Colonic mucosa (tissue), 4 donors: ENCODE measurements around the gene ITPR2. TPM values are rescaled to one million over a fixed set of nuclear protein-coding genes. Genes with fewer than 3 reads are reported as not detected.

Source experiments
- DNase-seq: peaks from one replicate; pipeline ENCODE4 v3.0.0-alpha.2; 2020
- H3K27ac ChIP-seq: fragments of 200-600 bp; one replicate; pipeline ENCODE4 v1.8.0; 2021
- H3K27me3 ChIP-seq: fragments of 200-600 bp; one replicate; pipeline ENCODE4 v1.8.0; 2021
- H3K36me3 ChIP-seq: fragments of 200-600 bp; one replicate; pipeline ENCODE4 v1.8.0; 2021
- H3K4me1 ChIP-seq: fragments of 200-600 bp; one replicate; pipeline ENCODE4 v1.8.0; 2021; ENCODE audit warnings: mild to moderate bottlenecking
- H3K4me3 ChIP-seq: fragments of 200-600 bp; one replicate; pipeline ENCODE4 v1.8.0; 2021
- H3K9ac ChIP-seq, 2 donors: one replicate each; pipeline ENCODE4 v1.7.0; 2013; ENCODE audit warnings: control low read depth in 2 of 2, low read depth in 2 of 2, low read length in 2 of 2
- H3K9me3 ChIP-seq: fragments of 200-600 bp; one replicate; pipeline ENCODE4 v1.8.0; 2021
- CTCF ChIP-seq: fragments of 200-600 bp; IDR thresholded peaks from one replicate; pipeline ENCODE4 v1.8.0; 2022; ENCODE audit warnings: antibody characterized with exemption, mild to moderate bottlenecking
- intact Hi-C: fragments of 100-400 bp; cut with DNase I; formaldehyde crosslinking; loops from one replicate; pipeline ENCODE4 v1.14.1; 2022
- total RNA-seq, 2 donors: library from RNA; stranded (reverse); fragmentation: NEBNext Ultra II Directional in 1 of 2; extraction: Animal tissue kit (Norgen Biotek cat#: 25700) in 1 of 2; gene quantifications; one replicate each; pipeline ENCODE4 v1.2.1, GENCODE V29; 2021
- donor health status: healthy.
- donor health status: DM: no; HTN: no; CAD: no.
- donor health status: DM: no; HTN: no; CAD: no.

Gene ITPR2
- total RNA-seq, 2 donors from 2014 or later = 15.9 to 39.3 TPM

GRCh38 chr12:26698186-26698585, 134.8 kb downstream of the ITPR2 start:
- intact Hi-C loops = no loop called here
- H3K9ac ChIP-seq = no peak overlapping the region
- H3K4me1 ChIP-seq = no peaks in the 10 kb centered on the region
- no peak overlapping the region for H3K4me3 ChIP-seq
- TF ChIP-seq CTCF = no peak
- no peak overlapping the region for H3K27ac ChIP-seq
- no peak for DNase-seq
- no peaks in the 10 kb centered on the region for H3K36me3 ChIP-seq
- no peaks in the 10 kb centered on the region for H3K27me3 ChIP-seq
- no peaks in the 10 kb centered on the region for H3K9me3 ChIP-seq

- no peaks in the 10 kb centered on the region for H3K4me1 ChIP-seq
- no peaks in the 10 kb centered on the region for H3K9me3 ChIP-seq
- H3K9ac ChIP-seq = no peak overlapping the region
- intact Hi-C loops = no loop called here
- no peak overlapping the region for H3K27ac ChIP-seq
- H3K27me3 ChIP-seq = no peaks in the 10 kb centered on the region
- H3K36me3 ChIP-seq = no peaks in the 10 kb centered on the region
- no peak for TF ChIP-seq CTCF
- no peak overlapping the region for H3K4me3 ChIP-seq
- DNase-seq = no peak
Measured at GRCh38 chr12:26697217-26697616, 135.8 kb downstream of the ITPR2 start.

- Histone ChIP-seq H3K9me3 (no peaks in the 10 kb centered on the region), H3K27me3 (no peaks in the 10 kb centered on the region), H3K4me1 (no peaks in the 10 kb centered on the region), H3K9ac (no peak overlapping the region), H3K36me3 (no peaks in the 10 kb centered on the region), H3K27ac (no peak overlapping the region), H3K4me3 (no peak overlapping the region)
- no peak for TF ChIP-seq CTCF
- DNase-seq = no peak
- intact Hi-C loops = no loop called here
Measured at GRCh38 chr12:26696613-26697092, 136.3 kb downstream of the ITPR2 start.

GRCh38 chr12:26696048-26696612, 136.9 kb downstream of the ITPR2 start:
- no peaks in the 10 kb centered on the region for H3K27me3 ChIP-seq

GRCh38 chr12:26694402-26694801, 138.6 kb downstream of the ITPR2 start:
- TF ChIP-seq CTCF = no peak
- H3K9me3 ChIP-seq = no peaks in the 10 kb centered on the region
- intact Hi-C loops = no loop called here
- DNase-seq = no peak
- H3K4me1 ChIP-seq = no peaks in the 10 kb centered on the region
- H3K36me3 ChIP-seq = no peaks in the 10 kb centered on the region
- no peak overlapping the region for H3K9ac ChIP-seq
- H3K27ac ChIP-seq = no peak overlapping the region
- no peak overlapping the region for H3K4me3 ChIP-seq
- H3K27me3 ChIP-seq = no peaks in the 10 kb centered on the region

More at GRCh38 chr12:26696048-26696612, 136.9 kb downstream of the ITPR2 start:
- no peak for TF ChIP-seq CTCF
- DNase-seq = no peak
- Histone ChIP-seq H3K9me3 (no peaks in the 10 kb centered on the region), H3K9ac (no peak overlapping the region), H3K27ac (no peak overlapping the region), H3K4me3 (no peak overlapping the region), H3K36me3 (no peaks in the 10 kb centered on the region), H3K4me1 (no peaks in the 10 kb centered on the region)
- intact Hi-C loops = no loop called here
